ENCODE results near the gene GON7. TPM values are rescaled to one million over a fixed set of nuclear protein-coding genes. Genes with fewer than 3 reads are reported as not detected.
"Not testable (repeated sequence)": the region's sequence is repeated elsewhere in the genome, so short reads cannot be mapped to it uniquely, and the experiment has no call there.

GON7 gene
- total RNA-seq, 2 experiments from 2014 or later = 4.8 to 7.0 TPM

GRCh38 chr14:93186956-93187355, 19.9 kb downstream of the GON7 start:
- DNase-seq = no peak
- no peaks in the 10 kb centered on the region for H3K27me3 Mint-ChIP-seq (ENCODE audit: low read depth)
- CTCF ChIA-PET = interaction anchor here (0.6 to 0.8 kb wide), 4 partner anchors 8 to 144 kb away, joined by 3 to 5 read pairs (median 4); no protein-coding TSS in a partner anchor
- no peak overlapping the region for H3K4me3 Mint-ChIP-seq
- H3K9me3 Mint-ChIP-seq = no peaks in the 10 kb centered on the region
- H3K36me3 Mint-ChIP-seq (ENCODE audit: low read depth) = peaks cover 15% of the 10 kb centered on the region
- H3K4me1 Mint-ChIP-seq (ENCODE audit: low read depth) = peaks cover 42% of the 10 kb centered on the region
- intact Hi-C loops (cut with micrococcal nuclease) = loop anchor here (10.0 kb wide), 1 partner anchor 988 kb away; the partner anchor contains the start of gene PPP4R4
- H3K27ac Mint-ChIP-seq = no peak overlapping the region

DNA sequence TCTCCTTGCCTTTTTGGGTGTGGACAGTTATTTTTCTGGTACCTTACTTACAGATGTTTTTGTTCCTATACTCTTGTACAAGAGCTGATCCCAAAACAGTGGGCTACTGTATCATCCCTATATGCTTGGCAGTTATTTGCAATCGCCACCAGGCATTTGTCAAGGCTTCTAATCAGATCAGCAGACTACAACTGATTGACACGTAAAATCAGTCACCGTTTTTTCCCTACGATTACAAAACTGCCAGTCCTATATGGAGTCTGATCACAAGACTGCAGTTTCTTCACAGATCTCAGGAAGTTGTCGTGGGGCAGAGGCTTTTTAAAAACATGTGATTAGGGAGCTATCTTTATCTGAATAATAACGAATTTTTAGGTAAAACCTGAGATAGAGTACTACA, 20.4 kb downstream of the GON7 start:
- no peak for DNase-seq
- peak overlapping the region; percentile 44 for H3K27ac Mint-ChIP-seq
- CTCF ChIA-PET = interaction anchor here (0.6 to 0.8 kb wide), 3 partner anchors 8 to 145 kb away, joined by 3 to 5 read pairs (median 5); no protein-coding TSS in a partner anchor
- intact Hi-C loops (cut with micrococcal nuclease) = loop anchor here (10.0 kb wide), 1 partner anchor 988 kb away; the partner anchor contains the start of gene PPP4R4
- peaks cover 42% of the 10 kb centered on the region for H3K4me1 Mint-ChIP-seq (ENCODE audit: low read depth)
- H3K36me3 Mint-ChIP-seq (ENCODE audit: low read depth) = peaks cover 15% of the 10 kb centered on the region
- no peaks in the 10 kb centered on the region for H3K27me3 Mint-ChIP-seq (ENCODE audit: low read depth)
- H3K9me3 Mint-ChIP-seq = no peaks in the 10 kb centered on the region
- peak overlapping the region; percentile 41 for H3K4me3 Mint-ChIP-seq

DNA sequence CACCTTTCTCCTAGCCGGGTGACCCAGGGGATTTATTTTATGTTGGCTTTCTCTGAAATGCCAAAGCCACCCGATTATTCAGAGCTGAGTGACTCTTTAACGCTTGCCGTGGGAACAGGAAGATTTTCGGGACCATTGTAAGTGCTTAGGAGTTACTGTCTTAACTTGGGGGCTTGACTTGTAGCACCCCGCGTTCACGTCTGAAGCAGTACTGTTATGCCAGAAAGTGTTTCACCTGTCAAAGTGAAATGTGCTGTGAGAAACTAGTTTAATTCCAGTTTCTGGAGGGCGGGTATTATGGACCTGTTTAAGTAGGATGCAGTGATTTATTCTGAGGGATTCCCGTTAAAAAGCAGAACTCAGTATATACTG, 21.5 kb downstream of the GON7 start:
- no peaks in the 10 kb centered on the region for H3K27me3 Mint-ChIP-seq (ENCODE audit: low read depth)
- intact Hi-C loops (cut with micrococcal nuclease) = loop anchor here (1.0 to 10.0 kb wide), 4 partner anchors 148 to 989 kb away; partner anchors contain the start of genes BTBD7, GOLGA5 and PPP4R4
- no peaks in the 10 kb centered on the region for H3K9me3 Mint-ChIP-seq
- CTCF ChIA-PET = interaction anchor here (0.8 to 1.8 kb wide), 4 partner anchors 9 to 72 kb away, joined by 3 to 16 read pairs (median 4); partner anchors contain the start of genes GON7 and UBR7
- H3K36me3 Mint-ChIP-seq (ENCODE audit: low read depth) = peaks cover 14% of the 10 kb centered on the region
- peak overlapping the region; percentile 88 for H3K4me3 Mint-ChIP-seq
- peaks cover 42% of the 10 kb centered on the region for H3K4me1 Mint-ChIP-seq (ENCODE audit: low read depth)
- DNase-seq = no peak
- peak overlapping the region; percentile 91 for H3K27ac Mint-ChIP-seq

DNA sequence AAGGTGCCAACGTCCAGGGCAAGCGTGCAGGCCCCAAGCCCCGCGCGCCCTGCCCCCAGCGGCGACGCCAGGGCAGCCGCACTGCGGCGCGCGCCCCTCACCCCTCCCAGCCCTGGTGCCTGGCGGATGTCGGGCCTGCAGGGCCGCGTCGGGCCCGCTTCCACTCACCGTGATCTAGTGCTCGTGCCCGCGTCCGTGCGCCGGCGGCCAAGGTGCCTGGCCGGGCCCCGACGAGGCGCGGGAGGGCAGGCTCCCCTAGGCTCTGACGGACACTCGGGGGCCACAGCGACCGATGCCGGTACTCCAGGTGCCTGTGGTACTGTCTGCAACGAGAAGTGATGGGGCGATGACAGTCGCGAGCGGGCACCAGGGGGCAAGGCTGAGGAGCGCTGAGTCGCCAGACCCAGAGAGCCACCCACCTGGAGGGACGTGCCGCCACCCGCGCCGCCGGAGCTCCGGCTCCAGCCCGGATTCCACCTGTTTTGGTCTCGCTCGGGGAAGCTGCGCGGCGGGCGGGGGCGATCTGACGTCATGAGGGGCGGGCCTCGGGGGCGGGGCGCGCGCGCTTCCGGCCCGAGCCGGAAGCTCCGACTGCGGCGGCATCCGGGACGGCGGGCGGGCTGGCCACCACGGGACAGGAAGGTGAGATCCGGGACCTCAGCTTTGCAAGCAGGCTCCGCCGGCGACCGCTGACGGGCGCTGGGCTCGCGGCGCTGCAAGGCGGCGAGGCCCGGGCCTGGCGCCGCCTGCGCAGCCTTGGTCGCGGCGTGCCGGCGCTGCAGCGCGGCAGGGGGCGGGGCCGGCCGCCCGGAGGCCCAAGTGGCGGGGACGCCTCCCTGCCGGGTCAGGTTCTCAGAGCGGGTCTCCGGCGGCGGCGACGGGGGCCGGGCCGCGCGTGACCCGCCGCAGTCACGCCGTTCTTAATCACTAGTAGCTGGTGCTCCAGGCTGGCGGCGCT, 22.2 kb downstream of the GON7 start, which contains the start of the genes LYSET and MOAP1:
LYSET (plus strand) TSS at position 927 of the 958 bp plus-strand sequence. CDS start 89 bp downstream, outside the sequence.
MOAP1 (minus strand) TSS at position 507 of the 958 bp plus-strand sequence. CDS start 655 bp downstream, outside the sequence.
- intact Hi-C loops (cut with micrococcal nuclease) = loop anchor here (1.0 to 10.0 kb wide), 6 partner anchors 23 to 990 kb away; partner anchors contain the start of genes BTBD7, GOLGA5, GON7 and ITPK1
- H3K9me3 Mint-ChIP-seq = no peaks in the 10 kb centered on the region
- H3K27me3 Mint-ChIP-seq (ENCODE audit: low read depth) = no peaks in the 10 kb centered on the region
- peaks cover 14% of the 10 kb centered on the region for H3K36me3 Mint-ChIP-seq (ENCODE audit: low read depth)
- DNase-seq = peak; percentile 91
- H3K4me1 Mint-ChIP-seq (ENCODE audit: low read depth) = peaks cover 42% of the 10 kb centered on the region
- peak within 1 kb of the TSS; percentile 91 for H3K27ac Mint-ChIP-seq
- CTCF ChIA-PET = interaction anchor here (0.6 to 1.8 kb wide), 8 partner anchors 10 to 71 kb away, joined by 3 to 16 read pairs (median 3); partner anchors contain the start of genes GON7 and UBR7
- H3K4me3 Mint-ChIP-seq = peak within 1 kb of the TSS; percentile 88

- peaks cover 12% of the 10 kb centered on the region for H3K36me3 Mint-ChIP-seq (ENCODE audit: low read depth)
- no peaks in the 10 kb centered on the region for H3K9me3 Mint-ChIP-seq
- peak overlapping the region; percentile 84 for H3K4me3 Mint-ChIP-seq
- no peaks in the 10 kb centered on the region for H3K27me3 Mint-ChIP-seq (ENCODE audit: low read depth)
- DNase-seq = no peak
- peaks cover 36% of the 10 kb centered on the region for H3K4me1 Mint-ChIP-seq (ENCODE audit: low read depth)
- H3K27ac Mint-ChIP-seq = peak overlapping the region; percentile 84
- CTCF ChIA-PET = interaction anchor here (0.6 to 1.8 kb wide), 5 partner anchors 16 to 286 kb away, joined by 3 to 16 read pairs (median 3); no protein-coding TSS in a partner anchor
- intact Hi-C loops (cut with micrococcal nuclease) = loop anchor here (1.0 to 10.0 kb wide), 4 partner anchors 24 to 991 kb away; partner anchors contain the start of genes GOLGA5, GON7, ITPK1 and PPP4R4
Measured at GRCh38 chr14:93183596-93184317, 23.1 kb downstream of the GON7 start.

GRCh38 chr14:93175492-93175891, 31.4 kb downstream of the GON7 start:
- intact Hi-C loops (cut with micrococcal nuclease) = no loop called here
- Mint-ChIP-seq H3K36me3 (ENCODE audit: low read depth) (no peaks in the 10 kb centered on the region), H3K4me3 (no peak overlapping the region), H3K27ac (no peak overlapping the region), H3K9me3 (no peaks in the 10 kb centered on the region), H3K27me3 (ENCODE audit: low read depth) (no peaks in the 10 kb centered on the region), H3K4me1 (ENCODE audit: low read depth) (no peaks in the 10 kb centered on the region)
- no peak for DNase-seq
- CTCF ChIA-PET = interaction anchor here (0.7 to 1.3 kb wide), 4 partner anchors 23 to 597 kb away, joined by 3 to 6 read pairs (median 3); no protein-coding TSS in a partner anchor

DNA sequence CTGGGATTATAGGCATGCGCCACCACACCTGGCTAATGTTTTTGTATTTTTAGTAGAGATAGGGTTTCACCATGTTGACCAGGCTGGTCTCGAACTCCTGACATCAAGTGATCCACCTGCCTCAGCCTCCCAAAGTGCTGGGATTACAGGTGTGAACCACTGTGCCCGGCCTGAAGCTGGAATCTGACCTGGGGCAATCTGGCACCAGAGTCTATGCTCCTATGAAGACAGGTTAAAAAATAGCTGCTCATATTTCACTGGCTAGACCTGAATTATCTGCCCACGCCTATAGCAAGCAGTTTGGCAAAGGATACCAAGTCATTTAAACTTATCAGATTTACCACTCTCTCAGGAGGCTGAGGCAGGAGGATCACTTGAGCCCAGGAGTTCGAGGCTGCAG, 32.1 kb downstream of the GON7 start:
- H3K4me3 Mint-ChIP-seq; H3K27ac Mint-ChIP-seq; DNase-seq; H3K36me3 Mint-ChIP-seq (ENCODE audit: low read depth); H3K4me1 Mint-ChIP-seq (ENCODE audit: low read depth); intact Hi-C loops (cut with micrococcal nuclease); H3K9me3 Mint-ChIP-seq; H3K27me3 Mint-ChIP-seq (ENCODE audit: low read depth): not testable (repeated sequence)
- CTCF ChIA-PET = interaction anchor here (0.7 to 2.3 kb wide), 3 partner anchors 56 to 61 kb away, joined by 3 to 10 read pairs (median 6); no protein-coding TSS in a partner anchor

GRCh38 chr14:93173943-93174395, 32.9 kb downstream of the GON7 start:
- no peak for DNase-seq
- Mint-ChIP-seq H3K36me3 (ENCODE audit: low read depth) (no peaks in the 10 kb centered on the region), H3K4me3 (no peak overlapping the region), H3K9me3 (no peaks in the 10 kb centered on the region), H3K4me1 (ENCODE audit: low read depth) (no peaks in the 10 kb centered on the region), H3K27me3 (ENCODE audit: low read depth) (no peaks in the 10 kb centered on the region), H3K27ac (no peak overlapping the region)
- intact Hi-C loops (cut with micrococcal nuclease) = no loop called here
- CTCF ChIA-PET = interaction anchor here (2.3 kb wide), 1 partner anchor 60 kb away, joined by 10 read pairs; no protein-coding TSS in a partner anchor

DNA sequence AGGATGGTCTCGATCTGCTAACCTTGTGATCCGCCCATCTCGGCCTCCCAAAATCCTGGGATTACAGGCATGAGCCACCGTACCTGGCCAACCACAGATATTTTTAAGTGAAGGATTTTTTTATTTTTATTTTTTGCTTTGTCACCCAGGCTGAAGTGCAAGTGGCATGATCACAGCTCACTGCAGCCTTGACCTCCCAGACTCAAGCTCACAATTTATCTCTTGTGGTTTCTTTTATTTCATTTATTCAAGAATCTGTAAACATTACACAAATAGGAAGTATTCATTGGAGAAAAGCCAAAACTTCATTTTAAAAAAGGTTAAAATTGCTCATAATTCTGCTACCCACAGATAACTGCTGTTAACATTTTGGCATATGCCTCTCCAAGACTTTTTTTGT, 35.5 kb downstream of the GON7 start:
- CTCF ChIA-PET = interaction anchor here (0.6 kb wide), 1 partner anchor 54 kb away, joined by 3 read pairs; no protein-coding TSS in a partner anchor
- intact Hi-C loops (cut with micrococcal nuclease) = no loop called here
- no peaks in the 10 kb centered on the region for H3K4me1 Mint-ChIP-seq (ENCODE audit: low read depth)
- H3K9me3 Mint-ChIP-seq = no peaks in the 10 kb centered on the region
- no peak overlapping the region for H3K27ac Mint-ChIP-seq
- no peaks in the 10 kb centered on the region for H3K27me3 Mint-ChIP-seq (ENCODE audit: low read depth)
- H3K4me3 Mint-ChIP-seq = no peak overlapping the region
- no peaks in the 10 kb centered on the region for H3K36me3 Mint-ChIP-seq (ENCODE audit: low read depth)
- no peak for DNase-seq

DNA sequence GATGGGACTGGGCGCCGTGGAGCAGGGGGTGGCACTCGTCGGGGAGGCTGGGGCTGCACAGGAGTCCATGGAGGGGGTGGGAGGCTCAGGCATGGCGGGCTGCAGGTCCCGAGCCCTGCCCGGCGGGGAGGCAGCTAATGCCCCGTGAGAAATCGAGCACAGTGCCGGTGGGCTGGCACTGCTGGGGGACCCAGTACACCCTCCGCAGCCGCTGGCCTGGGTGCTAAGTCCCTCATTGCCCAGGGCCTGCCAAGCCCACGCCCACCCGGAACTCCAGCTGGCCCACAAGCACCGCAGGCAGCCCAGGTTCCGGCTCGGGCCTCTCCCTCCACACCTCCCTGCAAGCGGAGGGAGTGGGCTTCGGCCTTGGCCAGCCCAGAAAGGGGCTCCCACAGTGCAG, 36.7 kb downstream of the GON7 start:
- H3K9me3 Mint-ChIP-seq; intact Hi-C loops (cut with micrococcal nuclease); H3K4me3 Mint-ChIP-seq; H3K27ac Mint-ChIP-seq; H3K27me3 Mint-ChIP-seq (ENCODE audit: low read depth); DNase-seq; H3K4me1 Mint-ChIP-seq (ENCODE audit: low read depth); H3K36me3 Mint-ChIP-seq (ENCODE audit: low read depth): not testable (repeated sequence)
- CTCF ChIA-PET = interaction anchor here (1.2 to 1.3 kb wide), 2 partner anchors 10 to 57 kb away, joined by 4 to 6 read pairs; no protein-coding TSS in a partner anchor

GRCh38 chr14:93169619-93170018, 37.2 kb downstream of the GON7 start:
- H3K9me3 Mint-ChIP-seq; intact Hi-C loops (cut with micrococcal nuclease): not testable (repeated sequence)

More at GRCh38 chr14:93169619-93170018, 37.2 kb downstream of the GON7 start:
- H3K4me1 Mint-ChIP-seq (ENCODE audit: low read depth); H3K27ac Mint-ChIP-seq; H3K27me3 Mint-ChIP-seq (ENCODE audit: low read depth); DNase-seq; H3K4me3 Mint-ChIP-seq; H3K36me3 Mint-ChIP-seq (ENCODE audit: low read depth): not testable (repeated sequence)
- CTCF ChIA-PET = interaction anchor here (1.2 to 1.3 kb wide), 2 partner anchors 10 to 56 kb away, joined by 4 to 6 read pairs; no protein-coding TSS in a partner anchor
